Mucosa of rectum (tissue), 2 donors: ENCODE results near the gene TRAF6.

Experiments used
- H3K27ac ChIP-seq, 2 donors: one replicate each; pipeline ENCODE4 v1.7.0; 2013; ENCODE audit warnings: inconsistent platforms in 2 of 2, low read depth in 2 of 2, low read length in 2 of 2
- H3K27me3 ChIP-seq, 2 donors: one replicate each; pipeline ENCODE4 v1.7.0; 2013; ENCODE audit warnings: low read length in 2 of 2; ENCODE audit not compliant: control insufficient read depth in 2 of 2, insufficient read depth in 2 of 2
- H3K36me3 ChIP-seq, 2 donors: one replicate each; pipeline ENCODE4 v1.7.0; 2013; ENCODE audit warnings: low read length in 2 of 2; ENCODE audit not compliant: control insufficient read depth in 2 of 2, insufficient read depth in 2 of 2
- H3K4me1 ChIP-seq, 2 donors: one replicate each; pipeline ENCODE4 v1.7.0; 2013; ENCODE audit warnings: low read length in 2 of 2, mild to moderate bottlenecking in 1 of 2; ENCODE audit not compliant: control insufficient read depth in 2 of 2, insufficient read depth in 2 of 2
- H3K4me3 ChIP-seq, 2 donors: one replicate each; pipeline ENCODE4 v1.7.0; 2013; ENCODE audit warnings: low read length in 2 of 2
- H3K9ac ChIP-seq, 2 donors: one replicate each; pipeline ENCODE4 v1.7.0; 2013; ENCODE audit warnings: low read length in 2 of 2, low read depth in 1 of 2, mild to moderate bottlenecking in 1 of 2
- H3K9me3 ChIP-seq, 2 donors: one replicate each; pipeline ENCODE4 v1.7.0; 2013; ENCODE audit warnings: low read length in 2 of 2; ENCODE audit not compliant: control insufficient read depth in 2 of 2
- donor health status: healthy.
- donor health status: Normal muscosa, but diverticular disease.

Gene TRAF6

DNA sequence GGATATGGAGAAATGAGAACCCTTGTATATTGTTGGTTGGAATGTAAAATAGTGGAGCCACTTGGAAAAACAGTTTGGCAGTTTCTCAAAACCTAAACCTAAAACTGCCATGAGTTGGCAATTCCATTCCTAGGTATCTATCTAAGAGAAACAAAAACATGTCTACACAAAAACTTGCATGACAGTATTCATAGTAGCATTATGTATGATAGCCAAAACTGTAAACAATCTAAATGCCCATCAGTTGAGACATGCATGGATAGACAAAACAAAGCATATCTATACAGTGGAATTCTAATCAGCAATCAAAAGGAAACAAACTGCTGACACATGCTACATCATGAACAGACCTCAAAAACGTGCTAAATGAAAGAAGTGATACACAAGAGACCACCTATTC, 34.9 kb downstream of the TRAF6 start:
- Histone ChIP-seq H3K36me3 (no peaks in the 10 kb centered on the region), H3K9me3 (no peaks in the 10 kb centered on the region), H3K27ac (no peak overlapping the region), H3K27me3 (no peaks in the 10 kb centered on the region), H3K4me3 (no peak overlapping the region), H3K4me1 (peaks cover 0 to 3% of the 10 kb centered on the region in 2 donors), H3K9ac (no peak overlapping the region)

- H3K27ac ChIP-seq: no peak overlapping the region
- no peak overlapping the region for H3K9ac ChIP-seq
- peaks cover 0 to 5% of the 10 kb centered on the region in 2 donors for H3K36me3 ChIP-seq
- no peak overlapping the region for H3K4me3 ChIP-seq
- H3K9me3 ChIP-seq: no peaks in the 10 kb centered on the region
- H3K4me1 ChIP-seq: peaks cover 0 to 2% of the 10 kb centered on the region in 2 donors
- no peaks in the 10 kb centered on the region for H3K27me3 ChIP-seq
Measured at GRCh38 chr11:36471577-36471976, 38.5 kb downstream of the TRAF6 start.

DNA sequence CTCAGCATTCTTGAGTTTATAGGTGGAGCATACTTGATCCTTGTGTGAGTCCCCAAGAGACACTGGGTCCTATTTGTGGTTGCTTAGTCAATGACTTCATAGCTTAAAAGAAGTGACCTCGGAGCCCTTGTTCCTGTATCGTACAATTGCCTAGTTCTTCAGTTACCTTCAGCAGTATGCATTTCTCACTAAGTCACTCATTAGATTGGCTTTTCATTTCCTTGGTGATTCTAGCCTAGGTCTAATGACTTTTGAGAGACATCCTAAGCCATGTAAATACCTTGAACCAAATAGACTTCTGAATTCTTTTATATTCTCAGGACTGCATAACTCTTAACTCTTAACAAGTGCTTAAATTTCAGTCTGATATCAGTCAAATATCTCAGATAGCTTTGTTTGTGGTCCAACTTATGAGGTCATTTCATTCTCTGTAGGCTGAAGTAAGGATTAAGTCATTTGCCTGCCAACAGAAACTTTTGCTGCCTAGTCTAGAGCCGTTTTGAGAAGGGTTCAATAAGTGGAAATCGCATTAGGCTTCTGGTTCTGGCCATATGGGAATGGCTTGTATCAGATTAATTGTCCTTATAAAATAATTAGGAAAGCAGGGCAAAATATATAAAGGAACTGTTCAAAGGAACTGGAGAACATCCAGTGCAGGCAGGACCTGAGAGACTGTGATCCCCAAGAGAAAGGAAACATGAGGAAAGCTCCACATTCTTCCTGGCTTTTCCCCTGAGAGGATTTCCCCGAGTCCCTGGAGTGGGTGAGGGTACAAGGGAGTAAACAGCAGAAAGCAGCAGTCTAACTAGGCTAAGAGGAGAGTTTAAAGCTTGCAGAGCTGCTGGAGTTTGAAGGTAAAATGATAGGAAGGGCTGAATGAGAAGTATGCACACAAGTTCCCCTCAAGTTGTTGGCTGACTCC, 39.9 kb downstream of the TRAF6 start:
- H3K36me3 ChIP-seq: peaks cover 13 to 14% of the 10 kb centered on the region in 2 donors
- H3K4me1 ChIP-seq: peaks cover 1 to 4% of the 10 kb centered on the region in 2 donors
- H3K9me3 ChIP-seq: no peaks in the 10 kb centered on the region
- H3K27me3 ChIP-seq: no peaks in the 10 kb centered on the region
- H3K4me3 ChIP-seq: no peak overlapping the region
- no peak overlapping the region for H3K27ac ChIP-seq
- no peak overlapping the region for H3K9ac ChIP-seq

- Histone ChIP-seq H3K4me3 (no peak overlapping the region), H3K9ac (no peak overlapping the region), H3K27ac (no peak overlapping the region), H3K27me3 (no peaks in the 10 kb centered on the region), H3K4me1 (peaks cover 4% of the 10 kb centered on the region in 2 donors), H3K36me3 (peaks cover 13 to 14% of the 10 kb centered on the region in 2 donors), H3K9me3 (no peaks in the 10 kb centered on the region)
Measured at GRCh38 chr11:36469063-36469462, 41.0 kb downstream of the TRAF6 start.

DNA sequence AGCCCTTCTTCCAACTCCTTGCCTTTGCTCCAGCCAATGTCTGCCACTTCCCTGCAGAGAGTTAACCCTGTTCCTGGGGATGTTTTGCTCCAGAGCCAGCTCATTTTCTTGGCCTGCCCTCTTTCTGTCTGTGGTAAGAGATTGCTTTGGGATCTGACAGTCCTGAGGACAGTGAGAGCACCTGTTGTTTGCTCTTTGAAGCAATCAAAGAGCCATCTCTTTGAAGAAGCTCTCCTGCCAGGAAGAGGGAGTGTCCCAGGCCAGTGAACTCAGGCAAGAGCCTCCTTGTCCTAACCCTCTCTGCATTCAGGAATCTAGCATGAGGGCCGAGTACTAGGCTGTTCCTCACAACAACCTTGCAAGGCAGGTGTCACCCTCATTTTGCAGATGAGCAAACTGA, 42.2 kb downstream of the TRAF6 start:
- no peaks in the 10 kb centered on the region for H3K9me3 ChIP-seq
- H3K9ac ChIP-seq: no peak overlapping the region
- H3K27me3 ChIP-seq: no peaks in the 10 kb centered on the region
- no peak overlapping the region for H3K27ac ChIP-seq
- peaks cover 4% of the 10 kb centered on the region in 2 donors for H3K4me1 ChIP-seq
- H3K36me3 ChIP-seq: peaks cover 18 to 23% of the 10 kb centered on the region in 2 donors
- no peak overlapping the region for H3K4me3 ChIP-seq

GRCh38 chr11:36467012-36467411, 43.1 kb downstream of the TRAF6 start:
- H3K4me3 ChIP-seq: no peak overlapping the region
- no peak overlapping the region for H3K9ac ChIP-seq
- no peak overlapping the region for H3K27ac ChIP-seq
- H3K36me3 ChIP-seq: peaks cover 27 to 31% of the 10 kb centered on the region in 2 donors
- peaks cover 4% of the 10 kb centered on the region in 2 donors for H3K4me1 ChIP-seq
- H3K27me3 ChIP-seq: no peaks in the 10 kb centered on the region
- no peaks in the 10 kb centered on the region for H3K9me3 ChIP-seq

- peaks cover 33 to 39% of the 10 kb centered on the region in 2 donors for H3K36me3 ChIP-seq
- H3K9me3 ChIP-seq: no peaks in the 10 kb centered on the region
- no peak overlapping the region for H3K4me3 ChIP-seq
- H3K27me3 ChIP-seq: no peaks in the 10 kb centered on the region
- peaks cover 4% of the 10 kb centered on the region in 2 donors for H3K4me1 ChIP-seq
- H3K9ac ChIP-seq: no peak overlapping the region
- no peak overlapping the region for H3K27ac ChIP-seq
Measured at GRCh38 chr11:36465449-36466163, 44.5 kb downstream of the TRAF6 start.

- H3K27ac ChIP-seq: no peak overlapping the region
- H3K4me1 ChIP-seq: peaks cover 4% of the 10 kb centered on the region in 2 donors
- no peak overlapping the region for H3K4me3 ChIP-seq
- no peaks in the 10 kb centered on the region for H3K9me3 ChIP-seq
- no peak overlapping the region for H3K9ac ChIP-seq
- H3K27me3 ChIP-seq: no peaks in the 10 kb centered on the region
- H3K36me3 ChIP-seq: peaks cover 40 to 46% of the 10 kb centered on the region in 2 donors
Measured at GRCh38 chr11:36464720-36465119, 45.4 kb downstream of the TRAF6 start.

GRCh38 chr11:36463781-36464180, 46.3 kb downstream of the TRAF6 start:
- no peak overlapping the region for H3K9ac ChIP-seq
- no peaks in the 10 kb centered on the region for H3K9me3 ChIP-seq
- no peaks in the 10 kb centered on the region for H3K27me3 ChIP-seq
- H3K36me3 ChIP-seq: peaks cover 40 to 53% of the 10 kb centered on the region in 2 donors
- peaks cover 4% of the 10 kb centered on the region in 2 donors for H3K4me1 ChIP-seq
- H3K4me3 ChIP-seq: no peak overlapping the region
- no peak overlapping the region for H3K27ac ChIP-seq

GRCh38 chr11:36462321-36462720, 47.8 kb downstream of the TRAF6 start:
- Histone ChIP-seq H3K4me3 (no peak overlapping the region), H3K36me3 (peaks cover 52 to 65% of the 10 kb centered on the region in 2 donors), H3K9ac (no peak overlapping the region), H3K4me1 (peaks cover 3 to 4% of the 10 kb centered on the region in 2 donors), H3K9me3 (no peaks in the 10 kb centered on the region), H3K27ac (no peak overlapping the region), H3K27me3 (no peaks in the 10 kb centered on the region)
